NCI-H2196 (cell line): ENCODE measurements around the gene NADK.
"Not testable (repeated sequence)": the region's sequence is repeated elsewhere in the genome, so short reads cannot be mapped to it uniquely, and the experiment has no call there.

ENCODE experiments used
- DNase-seq: peaks from one replicate; lab custom pipeline; 2025; ENCODE audit not compliant: unreplicated experiment; lab: John Stamatoyannopoulos, UW

NADK gene

GRCh38 chr1:1749941-1750340 lies 28.3 kb downstream of the NADK start:
- DNase-seq = not testable (repeated sequence)

DNA sequence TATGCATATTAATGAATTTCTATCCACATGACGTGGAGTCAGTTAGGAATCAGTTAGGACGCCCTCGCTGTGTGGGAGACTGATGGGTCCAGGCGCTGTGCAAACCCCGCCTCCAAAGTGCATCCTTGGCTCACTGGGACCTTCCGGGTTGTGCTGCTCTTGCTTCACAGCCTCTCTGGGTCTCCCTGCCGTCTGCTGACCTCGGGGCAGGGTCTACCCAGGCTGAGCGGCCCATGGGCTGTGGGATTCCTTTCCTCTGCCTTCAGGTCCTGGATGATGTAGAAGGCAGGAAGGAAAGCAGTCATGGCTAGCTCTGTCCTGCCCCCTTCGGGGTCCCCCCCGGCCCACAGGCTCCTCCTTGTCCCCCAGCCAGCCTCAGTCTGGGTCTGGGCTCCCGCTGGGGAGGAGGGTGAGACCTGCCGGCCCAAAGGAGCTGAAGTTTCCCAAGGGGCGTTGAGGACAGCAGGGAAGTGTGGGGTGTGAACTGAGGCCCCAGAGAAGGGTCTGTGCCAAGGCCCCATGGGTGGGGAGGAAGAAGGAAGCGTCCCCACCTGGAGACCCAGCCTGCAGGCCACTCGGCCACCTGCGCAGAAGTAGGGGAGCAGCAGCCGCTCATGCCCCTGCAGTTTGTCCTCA lies 29.5 kb downstream of the NADK start:
- no peak for DNase-seq

- not testable (repeated sequence) for DNase-seq
Observed at GRCh38 chr1:1746566-1746909, 31.7 kb downstream of the NADK start.

DNA sequence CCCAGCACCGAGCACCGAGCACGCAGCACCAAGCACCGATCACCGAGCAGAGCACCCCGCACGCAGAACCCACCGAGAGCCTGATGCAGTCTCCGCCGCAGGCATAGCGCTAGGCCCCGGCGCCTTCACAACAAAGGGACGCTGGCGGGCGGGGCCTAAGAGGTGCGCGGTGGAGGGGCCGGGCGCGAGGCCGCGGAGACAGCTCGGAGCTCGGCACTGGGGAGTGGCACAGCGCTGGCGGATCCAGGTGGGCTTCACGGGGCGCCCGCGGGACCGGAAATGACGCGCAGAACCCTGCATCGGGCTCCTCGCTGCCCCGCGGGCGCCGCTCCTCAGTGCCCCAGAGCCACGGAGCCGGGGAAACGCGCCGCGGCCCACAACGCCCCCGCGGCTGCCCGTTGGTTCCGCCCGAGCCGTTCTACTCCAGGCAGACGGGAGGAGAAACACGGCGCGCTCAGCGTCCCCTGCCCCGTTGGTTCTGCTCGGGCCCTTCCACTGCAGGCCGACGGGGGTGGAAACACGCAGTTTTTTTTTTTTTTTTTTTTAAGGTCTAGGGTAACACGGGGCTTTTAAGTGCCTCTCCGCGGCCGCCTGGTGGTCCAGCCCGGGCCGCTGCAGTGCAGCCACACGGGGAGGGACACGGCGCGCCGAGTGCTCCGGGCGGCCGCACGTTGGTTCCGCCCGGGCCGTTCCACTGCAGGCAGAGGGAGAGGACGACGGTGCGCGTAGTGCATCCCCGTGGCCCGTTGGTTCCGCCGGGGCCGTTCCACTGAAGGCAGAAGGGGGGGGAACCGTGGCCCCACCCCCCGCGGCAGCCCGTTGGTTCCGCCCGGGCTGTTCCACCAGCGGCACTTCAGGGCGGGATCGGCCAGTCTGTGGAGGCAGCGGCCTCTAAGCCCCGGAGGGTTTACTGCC lies 32.4 kb downstream of the NADK start:
- DNase-seq = peak; percentile 20

GRCh38 chr1:1742529-1742928 lies 35.7 kb downstream of the NADK start:
- DNase-seq = not testable (repeated sequence)

GRCh38 chr1:1741013-1741412 lies 37.3 kb downstream of the NADK start:
- DNase-seq = not testable (repeated sequence)

DNA sequence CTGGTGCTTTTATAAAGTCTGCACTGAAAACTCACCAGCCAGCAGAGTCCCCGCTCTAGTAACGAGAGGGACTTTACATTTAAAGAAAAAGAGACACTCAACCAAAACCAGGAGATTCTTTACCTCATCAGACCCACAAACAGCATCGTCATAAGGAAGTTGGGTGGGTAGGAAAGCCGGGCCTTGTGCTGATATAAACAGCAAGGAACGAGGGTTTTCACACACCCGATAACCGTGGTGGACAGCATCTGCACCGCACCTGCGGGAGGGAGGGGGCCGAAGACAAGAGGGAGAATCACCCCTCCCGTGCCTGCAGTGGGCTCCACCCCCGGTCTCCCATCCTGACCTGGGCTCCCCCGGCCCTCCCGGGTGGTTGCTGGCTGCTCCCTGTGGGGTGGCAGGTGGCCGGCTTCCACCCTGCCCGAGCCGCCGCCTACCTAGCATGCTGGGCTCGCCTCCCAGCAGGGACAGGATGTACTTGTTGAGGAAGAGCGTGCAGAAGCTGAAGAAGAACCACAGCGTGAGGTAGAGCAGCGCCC lies 39.4 kb downstream of the NADK start:
- DNase-seq = not testable (repeated sequence)

DNA sequence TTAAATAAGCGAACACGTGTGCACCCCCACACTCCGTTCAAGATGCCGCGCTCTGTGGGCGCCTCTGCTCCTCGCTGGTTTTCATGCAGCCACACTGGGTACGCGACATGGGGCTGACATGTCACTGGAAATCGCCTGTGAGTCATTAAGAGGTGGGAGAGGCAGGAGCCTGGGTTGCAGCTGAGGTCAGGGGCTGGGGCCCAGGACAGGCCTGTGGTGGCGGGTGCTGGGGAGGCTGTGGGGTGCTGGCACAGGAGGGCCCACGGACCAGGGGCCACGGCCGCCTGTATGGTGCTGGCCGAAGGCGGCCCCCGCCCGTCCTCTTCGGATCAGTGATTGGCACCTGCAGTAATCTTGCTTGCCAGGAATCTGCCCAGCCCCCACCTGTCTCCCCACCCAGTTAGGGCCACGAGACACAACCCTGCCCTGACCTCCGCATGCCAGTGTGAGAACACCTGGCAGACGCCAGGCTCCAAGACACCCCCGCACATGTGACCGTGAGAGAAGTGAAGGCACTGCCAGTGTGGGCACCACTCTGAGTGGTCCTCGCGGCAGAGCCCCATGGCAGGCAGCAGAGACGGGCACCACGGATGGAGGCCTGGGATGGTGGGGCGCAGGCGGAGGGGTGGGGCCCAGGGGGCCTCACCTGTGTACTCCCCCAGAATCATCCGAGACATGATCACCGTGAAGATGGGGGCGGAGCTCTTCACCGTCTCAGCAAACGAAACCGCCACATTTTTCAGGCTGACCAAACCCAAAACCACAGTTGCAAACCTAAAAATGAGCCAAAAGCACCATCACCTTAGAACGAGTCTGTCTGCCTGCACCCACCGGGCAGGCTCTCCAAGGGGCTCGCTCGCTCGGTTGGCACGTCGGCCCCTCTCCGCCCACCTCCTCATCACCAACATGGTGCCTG lies 40.3 kb downstream of the NADK start:
- not testable (repeated sequence) for DNase-seq

DNA sequence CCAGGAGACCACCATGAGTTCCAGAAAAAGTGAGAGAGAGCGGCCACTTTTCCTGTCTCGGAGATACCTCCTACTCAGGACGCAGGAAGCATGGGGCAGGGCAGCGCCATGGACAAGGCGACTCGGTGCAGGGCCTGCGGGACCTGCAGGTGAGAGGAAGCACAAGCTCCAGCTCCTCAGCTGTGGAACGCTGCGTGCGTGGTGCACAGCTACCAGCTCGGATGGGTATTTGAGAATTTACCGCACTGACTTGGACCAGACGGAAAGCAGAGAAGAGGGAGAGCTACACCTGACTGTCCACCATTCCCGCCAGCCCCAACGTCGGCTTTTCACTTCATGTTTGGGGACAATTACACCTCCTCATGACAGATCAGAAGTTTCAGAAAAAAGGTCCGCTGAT lies 45.9 kb downstream of the NADK start:
- DNase-seq = no peak

GRCh38 chr1:1730870-1731269 lies 47.4 kb downstream of the NADK start:
- DNase-seq = no peak

GRCh38 chr1:1730230-1730629 lies 48.0 kb downstream of the NADK start:
- DNase-seq = not testable (repeated sequence)

DNA sequence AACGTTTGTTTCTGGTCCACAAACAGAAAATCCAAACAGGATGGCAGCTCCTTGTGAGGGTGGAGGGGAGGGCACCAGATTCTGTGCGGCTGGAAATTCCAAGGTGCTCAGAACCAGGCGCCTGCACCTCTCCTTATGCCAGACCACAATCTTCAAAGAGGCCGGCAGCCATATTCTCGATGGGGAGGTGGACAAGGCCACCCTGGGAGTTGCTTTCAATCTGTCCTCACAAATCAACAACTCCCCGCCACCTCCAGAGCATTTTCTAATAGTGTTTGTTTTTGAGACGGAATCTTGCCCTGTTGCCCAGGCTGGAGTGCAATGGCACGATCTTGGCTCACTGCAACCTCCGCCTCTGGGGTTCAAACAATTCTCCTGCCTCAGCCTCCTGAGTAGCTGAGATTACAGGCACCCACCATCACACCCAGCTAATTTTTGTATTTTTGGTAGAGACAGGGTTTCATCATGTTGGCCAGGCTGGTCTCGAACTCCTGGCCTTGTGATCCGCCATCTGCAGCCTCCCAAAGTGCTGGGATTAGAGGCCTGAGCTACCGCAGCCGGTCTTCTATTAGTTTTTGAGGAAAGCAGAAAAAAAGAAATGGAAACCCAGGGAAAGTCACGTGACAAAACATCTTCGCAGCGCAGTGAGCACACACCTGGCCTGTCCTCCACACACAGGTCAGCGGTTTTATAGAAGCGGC lies 49.0 kb downstream of the NADK start:
- DNase-seq = not testable (repeated sequence)

GRCh38 chr1:1728308-1729005 lies 49.8 kb downstream of the NADK start:
- DNase-seq = not testable (repeated sequence)

DNA sequence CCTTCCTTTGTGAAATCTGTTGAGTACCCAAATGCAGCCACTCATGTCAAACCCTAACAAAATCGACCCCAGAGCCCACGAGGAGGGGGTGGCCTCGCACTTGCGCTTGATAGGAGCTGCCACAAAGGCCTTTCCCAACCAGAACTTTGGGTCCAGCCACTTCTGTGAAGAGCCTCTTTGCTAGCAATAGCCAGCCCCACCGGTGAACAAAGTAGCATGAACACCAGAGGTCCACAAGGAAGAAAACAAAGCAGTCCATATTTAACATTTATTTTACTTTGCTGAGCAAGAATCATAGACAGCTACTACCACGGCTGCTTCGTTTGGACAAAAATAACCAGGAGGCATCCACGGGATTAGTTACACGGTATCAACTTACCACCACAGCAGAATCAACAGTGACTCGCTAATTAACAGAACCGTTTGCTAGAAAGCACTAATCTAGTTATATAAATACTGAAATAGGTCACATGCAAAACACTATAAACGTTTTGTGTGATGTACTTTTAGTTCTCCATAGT lies 51.1 kb downstream of the NADK start:
- DNase-seq = not testable (repeated sequence)

GRCh38 chr1:1726088-1726487 lies 52.2 kb downstream of the NADK start:
- DNase-seq = not testable (repeated sequence)

- DNase-seq = peak; percentile 92
Observed at GRCh38 chr1:1724035-1724864, 54.0 kb downstream of the NADK start, which contains the start of gene CDK11A. CDK11A (minus strand) TSS chr1:1724357; CDS start chr1:1722818, 1,539 bp downstream.

GRCh38 chr1:1721201-1721600 lies 57.1 kb downstream of the NADK start:
- no peak for DNase-seq

DNA sequence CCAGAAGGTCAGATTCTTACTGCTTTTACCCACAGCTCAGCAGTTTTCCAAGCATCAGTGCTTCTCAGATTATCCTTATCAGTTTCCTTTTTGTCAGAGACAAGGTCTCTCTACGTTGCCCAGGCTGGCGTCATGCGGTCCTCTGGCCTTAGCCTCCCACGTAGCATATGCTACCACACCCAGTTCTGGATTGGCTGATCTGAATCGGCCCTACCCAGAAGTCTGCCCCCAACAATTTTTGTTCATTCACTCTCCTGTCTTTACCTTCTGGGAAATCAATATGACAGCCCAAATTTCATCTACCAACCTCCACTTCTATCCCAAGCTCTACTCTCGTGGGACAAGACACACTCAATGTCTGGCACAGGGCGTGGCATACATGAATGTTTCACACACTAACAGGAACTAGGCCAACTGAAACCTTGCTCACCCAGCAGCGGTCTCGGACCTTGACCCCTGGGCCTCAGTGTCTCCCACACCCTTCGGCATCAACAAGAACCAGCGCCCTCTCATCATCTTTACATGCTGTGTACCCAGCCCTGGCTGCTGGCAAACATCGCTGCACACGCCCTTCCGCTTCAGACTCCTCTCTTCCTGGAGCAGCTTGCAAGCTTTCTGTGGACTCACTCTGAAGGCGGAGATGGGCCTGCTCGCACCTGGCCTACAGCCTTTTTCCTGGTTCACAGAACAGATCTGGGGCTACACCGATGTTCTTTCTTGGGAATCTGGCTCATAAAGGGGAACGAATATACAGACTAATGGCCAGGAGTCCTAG lies 63.0 kb downstream of the NADK start:
- DNase-seq = not testable (repeated sequence)
